ENCODE results near the gene CCL1. TPM values are rescaled to one million over a fixed set of nuclear protein-coding genes. Genes with fewer than 3 reads are reported as not detected.
A peak's percentile ranks its signal among the peaks of the same experiment; 100 is the strongest.

Gene CCL1
- total and polyA plus RNA-seq, 9 of the 15 experiments (the other 6 are each of a cell fraction or from before 2014, with no cell fraction given): 0.45 TPM; not detected in 8

DNA sequence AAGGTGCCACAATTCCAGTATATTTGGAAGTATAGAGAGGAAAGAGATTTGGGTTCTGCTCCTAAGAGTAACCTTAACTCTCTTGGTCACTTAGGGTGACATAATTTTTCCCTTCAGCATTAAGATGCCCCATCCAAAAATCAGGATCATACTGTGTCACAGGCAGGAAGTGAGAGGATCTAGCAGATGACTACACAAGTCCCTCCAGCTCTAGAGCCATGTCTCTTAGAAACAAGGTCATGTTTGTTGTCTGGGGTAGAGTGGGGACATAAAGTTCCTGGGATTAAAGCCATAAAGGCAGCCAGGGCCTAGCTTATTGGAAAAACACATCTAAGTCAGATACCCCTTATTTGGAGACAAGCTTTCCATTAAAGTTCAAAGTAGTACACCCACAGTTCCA, 41.1 kb downstream of the CCL1 start:
- no peak for TF ChIP-seq IRF1 (CRISPR knock-in tag; IDR thresholded peaks at IDR 0.05; ENCODE audit: borderline replicate concordance)
- no peak for TF ChIP-seq BRF1 (IDR thresholded peaks at IDR 0.05; ENCODE audit: borderline replicate concordance, extremely low read depth, insufficient read length)
- H2AFZ ChIP-seq (ENCODE audit: low read depth, low read length): no peak overlapping the region
- H3K36me3 ChIP-seq (ENCODE audit: control insufficient read depth, insufficient read depth, low read length): no peaks in the 10 kb centered on the region
- FAIRE-seq (no peak), ATAC-seq (no peak), DNase-seq (ENCODE audit: extremely low read depth in 1 of 4, low spot score in 3 of 4) (no peak)
- no peak overlapping the region for H3K9ac ChIP-seq (ENCODE audit: insufficient read depth in 1 of 2, low read depth in 2 of 2, low read length in 2 of 2)
- no peaks in the 10 kb centered on the region for H4K20me1 ChIP-seq (replicated peaks; ENCODE audit: control insufficient read depth, insufficient read depth, low read length)
- POLR2A ChIA-PET: no interaction called here
- no peaks in the 10 kb centered on the region for H3K9me3 ChIP-seq (replicated peaks; ENCODE audit: control insufficient read depth, insufficient read depth, low read depth, low read length)
- CTCF ChIA-PET (ENCODE audit: low intra/inter-chr PET ratio): no interaction called here
- H3K27me3 ChIP-seq (ENCODE audit: control insufficient read depth in 2 of 2, insufficient read depth in 2 of 2, low read length in 2 of 2): no peaks in the 10 kb centered on the region
- H3K79me2 ChIP-seq (ENCODE audit: control insufficient read depth, insufficient read depth, low read length): no peaks in the 10 kb centered on the region
- intact Hi-C loops (cut with micrococcal nuclease) (no loop called here), in situ Hi-C loops (cut with MboI) (no loop called here)
- H3K4me2 ChIP-seq (ENCODE audit: insufficient read depth, low read length): no peak overlapping the region
- H3K4me3 ChIP-seq: no peak overlapping the region
- no peak overlapping the region for H3K27ac ChIP-seq (ENCODE audit: extremely low read depth, low read depth, low read length)
- BruUV-seq (replicated peaks): no TSS peak
- H3K9me1 ChIP-seq (ENCODE audit: control insufficient read depth, insufficient read depth, low read length): no peaks in the 10 kb centered on the region
- no peaks in the 10 kb centered on the region; a peak in 1 of 5 replicates for H3K4me1 ChIP-seq (replicated peaks in 1 of 2; ENCODE audit: control insufficient read depth in 2 of 2, insufficient read depth in 2 of 2, low read length in 2 of 2)

DNA sequence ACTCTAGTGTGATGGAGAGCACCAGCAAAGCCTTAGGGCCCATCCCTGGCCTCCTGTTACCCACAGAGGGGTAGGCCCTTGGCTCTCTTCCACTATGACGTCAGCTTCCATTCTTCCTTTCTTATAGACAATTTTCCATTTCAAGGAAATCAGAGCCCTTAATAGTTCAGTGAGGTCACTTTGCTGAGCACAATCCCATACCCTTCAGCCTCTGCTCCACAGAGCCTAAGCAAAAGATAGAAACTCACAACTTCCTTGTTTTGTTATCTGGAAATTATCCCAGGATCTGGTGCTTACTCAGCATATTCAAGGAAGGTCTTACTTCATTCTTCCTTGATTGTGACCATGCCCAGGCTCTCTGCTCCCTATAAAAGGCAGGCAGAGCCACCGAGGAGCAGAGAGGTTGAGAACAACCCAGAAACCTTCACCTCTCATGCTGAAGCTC, 44.0 kb downstream of the CCL1 start, which contains the start of gene CCL8:
CCL8 (plus strand) TSS at position 397 of the 445 bp plus-strand sequence. CDS start 67 bp downstream, outside the sequence.
- POLR2A ChIA-PET: no interaction called here
- in situ Hi-C loops (cut with MboI): no loop called here
- TF ChIP-seq SREBF1 (IDR thresholded peaks at IDR 0.05; ENCODE audit: borderline replicate concordance, low read depth, low read length) (no peak), MAFG (tag; conservative IDR thresholded peaks at IDR 0.05) (peak; percentile 95), NFE2 (IDR thresholded peaks at IDR 0.05; ENCODE audit: low read depth) (peak; percentile 73), ADNP (tag; IDR thresholded peaks at IDR 0.05) (no peak), MAFF (IDR thresholded peaks at IDR 0.05; ENCODE audit: low read length) (peak; percentile 95), ZNF316 (IDR thresholded peaks at IDR 0.05) (peak; percentile 92), NFYB (IDR thresholded peaks at IDR 0.05; ENCODE audit: extremely low read depth, insufficient read length) (no peak), ATF3 (IDR thresholded peaks at IDR 0.05) (0 out of 2 replicates have a peak, but pooled peaks have one; percentile 16), ATF3 (CRISPR knock-in tag; conservative IDR thresholded peaks at IDR 0.05) (no peak), ATF7 (IDR thresholded peaks at IDR 0.05) (peak; percentile 56; the same call in 1 of the 2 replicates), ELF1 (tag; IDR thresholded peaks at IDR 0.05) (0 out of 2 replicates have a peak, but pooled peaks have one; percentile 48), PHF21A (IDR thresholded peaks at IDR 0.05; ENCODE audit: borderline replicate concordance, low read depth) (no peak), MAFK (IDR thresholded peaks at IDR 0.05; ENCODE audit: low read length) (peak; percentile 95), C11orf30 (IDR thresholded peaks at IDR 0.05; ENCODE audit: low read depth) (peak; percentile 95), DMBX1 (CRISPR knock-in tag; IDR thresholded peaks at IDR 0.05; ENCODE audit: borderline replicate concordance) (no peak)

More for the DNA sequence above, 44.0 kb downstream of the CCL1 start, which contains the start of gene CCL8:
- Histone ChIP-seq H3K79me2 (ENCODE audit: control insufficient read depth, insufficient read depth, low read length) (no peaks in the 10 kb centered on the region), H3K27ac (ENCODE audit: extremely low read depth, low read depth, low read length) (no peak within 1 kb of the TSS), H3K27me3 (ENCODE audit: control insufficient read depth in 2 of 2, insufficient read depth in 2 of 2, low read length in 2 of 2) (no peaks in the 10 kb centered on the region), H3K36me3 (ENCODE audit: control insufficient read depth, insufficient read depth, low read length) (no peaks in the 10 kb centered on the region), H3K9me3 (replicated peaks; ENCODE audit: control insufficient read depth, insufficient read depth, low read depth, low read length) (no peaks in the 10 kb centered on the region), H3K4me3 (no peak within 1 kb of the TSS), H2AFZ (ENCODE audit: low read depth, low read length) (no peak within 1 kb of the TSS), H3K9ac (ENCODE audit: insufficient read depth in 1 of 2, low read depth in 2 of 2, low read length in 2 of 2) (no peak within 1 kb of the TSS), H3K4me1 (replicated peaks in 1 of 2; ENCODE audit: control insufficient read depth in 2 of 2, insufficient read depth in 2 of 2, low read length in 2 of 2) (no peaks in the 10 kb centered on the region; a peak in 1 of 5 replicates), H3K4me2 (ENCODE audit: insufficient read depth, low read length) (no peak within 1 kb of the TSS), H3K9me1 (ENCODE audit: control insufficient read depth, insufficient read depth, low read length) (no peaks in the 10 kb centered on the region), H4K20me1 (replicated peaks; ENCODE audit: control insufficient read depth, insufficient read depth, low read length) (no peaks in the 10 kb centered on the region)
- ATAC-seq: no peak
- 0% methylated on average over 2 of the region's 2 CpGs for WGBS (ENCODE audit: insufficient coverage, low coverage, missing lambda C conversion rate)
- no peak for DNase-seq (ENCODE audit: extremely low read depth in 1 of 4, low spot score in 3 of 4)
- intact Hi-C loops (cut with micrococcal nuclease): loop anchor here (5.0 kb wide), 1 partner anchor 43 kb away; the partner anchor contains the start of gene CCL1
- no peak for FAIRE-seq
- CTCF ChIA-PET (ENCODE audit: low intra/inter-chr PET ratio): no interaction called here
- no TSS peak for BruUV-seq (replicated peaks)

Data from K562 (cell line).